Measurements from ENCODE around the gene CABP2. TPM values are rescaled to one million over a fixed set of nuclear protein-coding genes. Genes with fewer than 3 reads are reported as not detected.

The CABP2 gene
- total RNA-seq, 4 donors from 2014 or later = not detected

- TF ChIP-seq CTCF (IDR thresholded peaks at IDR 0.05; ENCODE audit: low read depth) = no peak
These were observed 22.2 kb downstream of the CABP2 start for GRCh38 chr11:67500831-67501715.

GRCh38 chr11:67500484-67500821 lies 22.8 kb downstream of the CABP2 start:
- no peak for TF ChIP-seq CTCF (IDR thresholded peaks at IDR 0.05; ENCODE audit: low read depth)

DNA sequence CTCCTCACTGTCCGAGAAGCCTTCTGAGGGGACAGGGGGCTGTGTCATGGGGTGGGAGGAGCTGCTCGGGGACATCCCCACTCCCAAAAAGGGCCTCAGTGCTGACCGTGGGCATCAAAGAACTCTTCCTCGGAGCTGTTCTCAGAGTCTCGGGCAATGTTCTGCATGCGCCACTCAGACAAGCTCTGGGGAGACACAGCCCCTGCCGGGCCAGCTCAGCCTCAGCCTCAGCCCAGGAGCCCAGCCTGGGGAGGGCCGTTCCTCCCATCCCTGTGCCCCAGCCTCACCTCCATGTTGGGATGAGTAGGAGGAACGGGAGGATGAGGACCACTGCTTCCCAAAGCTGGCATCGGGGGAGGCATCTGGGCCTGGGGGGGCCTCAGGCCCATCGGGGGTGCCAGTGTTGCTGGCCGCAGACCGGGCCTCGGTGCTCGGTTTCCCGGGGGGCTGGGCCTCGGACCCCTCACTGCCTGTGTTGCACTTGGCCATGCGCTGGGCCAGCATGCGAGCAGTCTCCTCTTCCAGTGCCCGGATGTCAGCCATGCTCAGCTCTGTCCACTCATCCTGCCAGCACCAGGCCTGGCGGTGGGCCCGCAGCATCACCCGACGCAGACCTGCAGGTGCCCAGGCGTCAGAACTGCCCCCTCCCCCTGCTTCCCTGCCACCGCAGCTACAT lies 23.3 kb downstream of the CABP2 start:
- no peak for TF ChIP-seq CTCF (IDR thresholded peaks at IDR 0.05; ENCODE audit: low read depth)

- TF ChIP-seq CTCF (IDR thresholded peaks at IDR 0.05; ENCODE audit: low read depth) = no peak
These were observed 24.7 kb downstream of the CABP2 start for GRCh38 chr11:67498544-67498972.

GRCh38 chr11:67497656-67498291 lies 25.5 kb downstream of the CABP2 start:
- TF ChIP-seq CTCF (IDR thresholded peaks at IDR 0.05; ENCODE audit: low read depth) = no peak

DNA sequence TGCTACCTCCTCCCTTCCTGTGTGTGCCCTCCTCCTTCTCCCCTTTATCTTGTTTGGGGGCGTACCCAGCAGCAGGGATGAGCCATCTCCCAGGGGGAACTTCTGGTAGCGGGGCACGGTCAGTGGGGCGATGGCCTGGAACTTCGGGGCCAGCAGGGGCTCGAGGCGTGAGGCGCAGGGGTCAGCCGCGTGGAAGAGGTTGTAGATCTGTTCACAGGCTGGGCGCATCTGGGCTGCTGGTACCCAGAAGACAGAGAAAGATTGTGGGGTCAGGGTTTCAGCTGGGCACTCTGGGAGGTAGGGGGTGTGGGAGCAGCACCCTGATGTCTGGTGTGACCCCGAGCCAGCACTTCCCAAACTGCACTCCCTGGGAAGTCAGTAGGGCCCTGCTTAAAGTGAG lies 27.1 kb downstream of the CABP2 start:
- TF ChIP-seq CTCF (IDR thresholded peaks at IDR 0.05; ENCODE audit: low read depth) = no peak

Measured in subcutaneous adipose tissue (tissue), 4 donors.